Kidney (tissue), 14 donors: ENCODE results near the gene ZNF165. TPM values are rescaled to one million over a fixed set of nuclear protein-coding genes. Genes with fewer than 3 reads are reported as not detected.

Experiments
- DNase-seq, 5 donors: peaks; one replicate each; pipeline ENCODE4 v3.0.0-alpha.2; 2013 to 2020
- FAIRE-seq: peaks from 2 replicates; lab custom pipeline; 2012; peaks lifted over from hg19 to GRCh38; lab: Jason Lieb, UNC
- H3K27ac ChIP-seq, 2 donors: one replicate each; pipeline ENCODE4 v1.7.0; 2013; ENCODE audit warnings: low read depth in 2 of 2, low read length in 2 of 2, inconsistent platforms in 1 of 2
- H3K27me3 ChIP-seq: one replicate; pipeline ENCODE4 v1.7.1; 2013; ENCODE audit warnings: low read length, inconsistent platforms; ENCODE audit not compliant: control insufficient read depth, insufficient read depth
- H3K36me3 ChIP-seq, 3 donors: one replicate each; pipeline versions ENCODE4 v1.7.0 to v1.7.1; 2013; ENCODE audit warnings: low read length in 3 of 3, control low read depth in 1 of 3, inconsistent platforms in 1 of 3; ENCODE audit not compliant: insufficient read depth in 3 of 3, control insufficient read depth in 2 of 3
- H3K4me1 ChIP-seq, 3 donors: one replicate each; pipeline versions ENCODE4 v1.7.0 to v1.7.1; 2013; ENCODE audit warnings: low read length in 3 of 3, inconsistent platforms in 1 of 3, low read depth in 1 of 3; ENCODE audit not compliant: control insufficient read depth in 2 of 3, insufficient read depth in 2 of 3
- H3K4me3 ChIP-seq, 3 donors: one replicate each; pipeline versions ENCODE4 v1.7.0 to v1.8.1; 2013; ENCODE audit warnings: low read length in 3 of 3, control low read depth in 1 of 3, inconsistent platforms in 1 of 3
- H3K9ac ChIP-seq, 3 donors: one replicate each; pipeline versions ENCODE4 v1.7.0 to v1.7.1; 2013; ENCODE audit warnings: low read length in 3 of 3, control low read depth in 1 of 3, inconsistent platforms in 1 of 3
- H3K9me3 ChIP-seq, 3 donors: one replicate each; pipeline versions ENCODE4 v1.7.0 to v1.7.1; 2013; ENCODE audit warnings: low read length in 3 of 3, control low read depth in 1 of 3, inconsistent platforms in 1 of 3; ENCODE audit not compliant: control insufficient read depth in 2 of 3, insufficient read depth in 1 of 3
- intact Hi-C: fragments of 100-400 bp; cut with DNase I; formaldehyde crosslinking; loops from one replicate; pipeline ENCODE4 v1.11.1; 2022
- polyA plus RNA-seq: library from polyadenylated mRNA; stranded (reverse); fragments of 350-450 nt; fragmentation: Illumina TruSeq; extraction: RNeasy Lipid Tissue Mini Kit (QIAGEN cat#74804); gene quantifications from one replicate; pipeline ENCODE4 v1.2.3, GENCODE V29; 2014; ENCODE audit warnings: low read depth, low replicate concordance; ENCODE audit not compliant: insufficient read depth
- total RNA-seq: library from RNA; stranded (reverse); fragmentation: NEBNext Ultra II Directional; extraction: Animal tissue kit (Norgen Biotek cat#: 25700); gene quantifications from one replicate; pipeline ENCODE4 v1.2.1, GENCODE V29; 2021
- TF ChIP-seq, protein P1 (sequence below): IDR thresholded peaks from 3 replicates; pipeline ENCODE4 v1.5.1; 2012; ENCODE audit warnings: mild to moderate bottlenecking, moderate library complexity, borderline replicate concordance; ENCODE audit not compliant: insufficient read depth; ENCODE audit errors: extremely low read depth
- donor health status: control.
- donor health status: control.
- donor health status: control.
- donor health status: control.
- donor health status: control.
- donor health status: DM: yes; HTN: yes; CAD: no.
- donor health status: Normal renal cell carcinoma (clear cell type).

ZNF165 gene
- total and polyA plus RNA-seq, 2 donors from 2014 or later = 3.0 to 3.6 TPM

DNA sequence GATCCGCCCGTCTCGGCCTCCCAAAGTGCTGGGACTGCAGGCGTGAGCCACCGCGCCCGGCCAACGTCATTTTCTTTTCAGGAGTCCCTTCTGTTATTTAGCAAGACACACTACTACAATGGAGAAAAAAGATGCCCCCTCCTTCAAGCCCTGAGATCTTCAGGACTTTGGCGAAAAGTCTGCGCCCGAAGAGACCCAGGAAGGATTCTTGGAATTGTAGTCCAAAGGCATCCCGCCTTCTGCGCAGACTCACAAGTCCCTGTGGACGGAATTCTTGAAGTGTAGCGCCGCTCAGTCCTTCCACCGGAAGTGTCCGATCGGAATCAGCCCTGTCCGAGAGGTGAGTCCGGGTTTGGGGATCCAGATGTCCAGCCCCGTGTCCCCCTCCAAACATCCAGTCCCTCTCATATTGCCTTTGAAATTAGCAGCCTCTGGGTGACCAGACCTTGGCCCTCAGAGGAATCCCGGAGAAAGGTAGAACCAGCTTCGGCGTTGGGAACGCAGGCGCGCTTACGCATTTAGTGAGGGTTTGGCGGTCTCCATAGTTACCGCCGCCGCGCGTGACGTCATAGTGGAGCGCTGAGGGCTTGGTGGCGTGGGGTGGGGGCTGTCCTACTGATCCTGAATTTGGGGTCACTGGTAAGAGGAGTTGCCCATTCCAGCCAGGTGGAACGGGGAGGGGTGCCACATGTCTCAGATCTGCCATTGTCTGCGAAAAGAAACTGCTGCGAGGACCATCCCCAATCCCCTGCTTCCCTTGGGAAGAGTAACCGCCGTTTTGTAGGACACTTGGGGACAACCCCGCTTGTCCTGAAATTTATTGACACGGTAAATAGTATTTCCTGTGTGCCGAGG is 490 bp downstream of the ZNF165 start:
- TF ChIP-seq, protein P1, sequence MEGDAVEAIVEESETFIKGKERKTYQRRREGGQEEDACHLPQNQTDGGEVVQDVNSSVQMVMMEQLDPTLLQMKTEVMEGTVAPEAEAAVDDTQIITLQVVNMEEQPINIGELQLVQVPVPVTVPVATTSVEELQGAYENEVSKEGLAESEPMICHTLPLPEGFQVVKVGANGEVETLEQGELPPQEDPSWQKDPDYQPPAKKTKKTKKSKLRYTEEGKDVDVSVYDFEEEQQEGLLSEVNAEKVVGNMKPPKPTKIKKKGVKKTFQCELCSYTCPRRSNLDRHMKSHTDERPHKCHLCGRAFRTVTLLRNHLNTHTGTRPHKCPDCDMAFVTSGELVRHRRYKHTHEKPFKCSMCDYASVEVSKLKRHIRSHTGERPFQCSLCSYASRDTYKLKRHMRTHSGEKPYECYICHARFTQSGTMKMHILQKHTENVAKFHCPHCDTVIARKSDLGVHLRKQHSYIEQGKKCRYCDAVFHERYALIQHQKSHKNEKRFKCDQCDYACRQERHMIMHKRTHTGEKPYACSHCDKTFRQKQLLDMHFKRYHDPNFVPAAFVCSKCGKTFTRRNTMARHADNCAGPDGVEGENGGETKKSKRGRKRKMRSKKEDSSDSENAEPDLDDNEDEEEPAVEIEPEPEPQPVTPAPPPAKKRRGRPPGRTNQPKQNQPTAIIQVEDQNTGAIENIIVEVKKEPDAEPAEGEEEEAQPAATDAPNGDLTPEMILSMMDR = peak; percentile 7
- Histone ChIP-seq H3K9me3 (no peaks in the 10 kb centered on the region), H3K27ac (peak overlapping the region; percentile 74 to 97), H3K27me3 (no peaks in the 10 kb centered on the region), H3K36me3 (peaks cover 0 to 4% (median under 1%) of the 10 kb centered on the region in 3 donors), H3K4me3 (peak overlapping the region; percentile 81 to 100 (median 97)), H3K9ac (peak overlapping the region; percentile 87 to 95 (median 95)), H3K4me1 (peaks cover 0 to 3% (median 0%) of the 10 kb centered on the region in 3 donors)
- FAIRE-seq = no peak
- intact Hi-C loops = no loop called here
- peak; percentile 97 to 99 (median 97) for DNase-seq

DNA sequence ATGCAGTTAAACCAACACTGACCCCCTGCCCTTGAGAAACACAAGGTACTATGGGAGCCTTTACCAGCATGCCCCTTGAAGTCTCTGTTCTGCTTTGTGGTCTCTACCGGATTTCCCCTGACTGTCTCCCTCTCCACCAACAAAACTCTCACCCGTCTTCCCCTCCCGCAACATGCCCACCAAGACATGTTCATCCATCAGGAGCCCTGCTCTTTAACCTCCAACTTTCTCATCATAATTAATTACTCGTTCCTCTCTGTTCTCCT is 1.1 kb downstream of the ZNF165 start:
- Histone ChIP-seq H3K4me1 (peaks cover 0 to 3% (median 0%) of the 10 kb centered on the region in 3 donors), H3K27me3 (no peaks in the 10 kb centered on the region), H3K9ac (peak overlapping the region; percentile 87 to 95 (median 95)), H3K9me3 (no peaks in the 10 kb centered on the region), H3K27ac (peak overlapping the region; percentile 74 to 97), H3K4me3 (peak overlapping the region; percentile 81 to 100 (median 97)), H3K36me3 (peaks cover 0 to 4% (median 4%) of the 10 kb centered on the region in 3 donors)
- DNase-seq (no peak), FAIRE-seq (no peak)
- TF ChIP-seq, protein P1 = no peak
- intact Hi-C loops = no loop called here

DNA sequence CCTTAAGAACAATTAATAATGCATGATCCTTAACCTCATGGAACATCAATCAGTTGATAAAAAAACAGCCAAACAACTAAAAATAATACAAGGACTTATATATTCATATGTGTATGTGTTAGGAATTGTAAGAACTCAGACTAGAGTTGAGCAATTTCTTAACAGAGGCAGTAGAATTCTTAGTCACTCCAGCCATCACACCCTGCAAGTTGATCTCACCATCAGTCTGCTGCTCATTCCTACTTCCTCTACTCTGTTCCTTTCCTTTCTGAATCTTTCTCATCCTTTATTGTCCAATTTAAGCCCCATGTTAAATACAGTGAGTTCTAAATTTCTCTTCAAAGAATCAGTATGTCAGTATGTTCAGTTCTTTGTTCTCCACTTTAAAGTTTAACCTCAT is 2.6 kb downstream of the ZNF165 start:
- intact Hi-C loops = no loop called here
- H3K4me1 ChIP-seq = peaks cover 0 to 3% (median 0%) of the 10 kb centered on the region in 3 donors
- no peak for FAIRE-seq
- no peak overlapping the region for H3K9ac ChIP-seq
- TF ChIP-seq, protein P1 = no peak
- DNase-seq = no peak
- H3K36me3 ChIP-seq = peaks cover 3 to 7% (median 6%) of the 10 kb centered on the region in 3 donors
- H3K27ac ChIP-seq = no peak overlapping the region
- no peaks in the 10 kb centered on the region for H3K9me3 ChIP-seq
- no peaks in the 10 kb centered on the region for H3K27me3 ChIP-seq
- no peak overlapping the region for H3K4me3 ChIP-seq
